GM21423 (cell line): ENCODE measurements around the gene MS4A14.
"Not testable (repeated sequence)": the region's sequence is repeated elsewhere in the genome, so short reads cannot be mapped to it uniquely, and the experiment has no call there.

Experiments used
- ATAC-seq: cut with Tn5 transposase; IDR thresholded peaks from one replicate; pipeline ENCODE4 v1.9.1; 2021; ENCODE audit warnings: mild to moderate bottlenecking, moderate library complexity; ENCODE audit not compliant: unreplicated experiment

The MS4A14 gene, protein sequence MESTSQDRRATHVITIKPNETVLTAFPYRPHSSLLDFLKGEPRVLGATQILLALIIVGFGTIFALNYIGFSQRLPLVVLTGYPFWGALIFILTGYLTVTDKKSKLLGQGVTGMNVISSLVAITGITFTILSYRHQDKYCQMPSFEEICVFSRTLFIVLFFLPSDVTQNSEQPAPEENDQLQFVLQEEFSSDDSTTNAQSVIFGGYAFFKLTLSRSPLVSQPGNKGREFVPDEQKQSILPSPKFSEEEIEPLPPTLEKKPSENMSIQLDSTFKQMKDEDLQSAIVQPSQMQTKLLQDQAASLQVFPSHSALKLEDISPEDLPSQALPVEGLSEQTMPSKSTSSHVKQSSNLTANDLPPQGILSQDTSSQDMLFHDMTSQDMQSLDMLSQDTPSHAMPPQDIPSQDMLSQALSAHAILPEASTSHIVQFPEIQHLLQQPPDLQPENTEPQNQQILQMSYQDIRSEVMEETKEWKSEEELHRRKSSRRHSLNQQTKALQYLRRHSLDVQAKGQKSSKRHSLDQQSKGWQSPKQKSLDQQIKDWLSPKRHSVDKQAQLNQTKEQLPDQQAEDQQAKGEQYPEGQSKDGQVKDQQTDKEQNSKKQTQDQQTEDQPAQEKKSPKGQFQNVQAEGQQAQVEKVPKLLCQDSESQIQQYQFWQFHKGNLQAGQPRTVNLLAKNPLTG

GRCh38 chr11:60396382-60396781, at the start of gene MS4A14:
MS4A14 (plus strand) TSS chr11:60396459; CDS start chr11:60396579, 120 bp downstream.
- no peak for ATAC-seq

DNA sequence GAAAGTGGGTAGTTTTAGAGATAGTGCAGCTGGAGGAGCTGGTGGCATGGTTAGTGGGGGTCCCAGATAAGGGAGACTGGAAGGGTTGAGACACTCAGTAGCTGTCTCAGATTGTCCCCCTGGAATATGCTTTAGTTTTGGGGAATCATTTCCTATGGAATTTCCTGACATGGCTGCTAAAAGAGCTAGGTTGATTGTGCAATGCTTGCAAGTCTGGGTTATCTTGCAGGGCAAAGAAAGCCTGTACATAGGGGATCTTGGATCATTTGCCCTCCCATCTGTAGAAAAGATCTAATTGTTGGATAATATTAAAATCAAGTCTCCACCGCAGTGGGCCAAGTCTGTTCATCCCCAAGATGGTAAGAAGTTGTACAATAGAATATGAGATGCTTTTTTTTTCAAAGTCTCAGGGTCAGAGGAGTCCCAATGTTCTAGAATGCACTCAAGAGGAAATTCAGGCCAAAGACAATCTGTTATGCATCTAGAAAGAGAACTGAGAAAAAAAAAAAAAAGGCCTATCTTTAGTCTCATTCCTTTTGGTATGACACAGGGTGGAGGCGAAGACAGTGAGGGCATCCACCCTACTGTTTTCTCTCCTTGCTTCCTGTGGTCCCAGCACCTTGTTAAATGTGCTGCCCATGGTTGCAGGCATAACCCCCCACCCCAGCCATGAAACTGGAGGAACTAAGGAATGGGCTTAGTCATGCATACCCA, 49.0 kb upstream of the MS4A14 start:
- ATAC-seq, result no peak

DNA sequence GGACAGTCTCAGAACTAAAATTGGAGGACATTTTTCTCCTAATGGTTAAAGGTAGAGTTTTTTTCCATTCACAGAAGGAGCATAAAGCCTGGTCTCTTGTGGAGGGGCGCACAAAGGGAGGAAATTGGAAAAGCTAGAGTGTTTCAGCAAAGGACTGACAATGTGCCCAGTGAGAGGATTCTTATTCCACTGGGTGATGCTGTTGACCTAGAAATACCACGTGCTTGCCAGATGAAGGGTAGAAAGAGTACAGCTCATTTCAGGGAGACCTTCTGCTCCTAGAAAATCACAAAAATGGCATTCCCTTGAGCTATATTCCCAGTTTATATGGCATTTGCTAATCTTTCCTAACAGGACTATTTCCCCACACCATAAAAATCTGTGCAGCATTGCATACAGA, 48.1 kb upstream of the MS4A14 start:
- no peak for ATAC-seq

- no peak for ATAC-seq
Measured at GRCh38 chr11:60349990-60350389, 46.3 kb upstream of the MS4A14 start.

- no peak for ATAC-seq
Measured at GRCh38 chr11:60357771-60358170, 38.5 kb upstream of the MS4A14 start.

- ATAC-seq, result no peak
Measured at GRCh38 chr11:60360621-60361020, 35.6 kb upstream of the MS4A14 start.

DNA sequence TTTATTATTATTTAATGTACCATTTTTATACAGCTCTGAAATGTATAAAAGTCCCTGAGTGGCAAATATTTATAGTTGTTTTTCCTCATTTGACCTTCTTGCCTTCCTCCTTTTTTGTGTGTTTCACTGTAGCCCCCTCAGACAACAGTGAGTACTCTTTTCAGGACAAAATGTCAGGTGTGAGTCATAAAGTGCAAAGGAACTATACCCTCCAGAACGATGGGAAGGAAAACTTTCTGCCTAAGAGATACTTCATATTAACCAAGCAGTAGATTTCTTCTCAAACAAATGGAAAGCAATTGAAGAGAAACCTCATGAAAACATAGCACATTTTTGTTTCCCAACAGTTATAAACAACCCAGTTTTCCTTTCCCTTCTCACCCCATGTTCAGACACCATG, 34.0 kb upstream of the MS4A14 start:
- no peak for ATAC-seq

DNA sequence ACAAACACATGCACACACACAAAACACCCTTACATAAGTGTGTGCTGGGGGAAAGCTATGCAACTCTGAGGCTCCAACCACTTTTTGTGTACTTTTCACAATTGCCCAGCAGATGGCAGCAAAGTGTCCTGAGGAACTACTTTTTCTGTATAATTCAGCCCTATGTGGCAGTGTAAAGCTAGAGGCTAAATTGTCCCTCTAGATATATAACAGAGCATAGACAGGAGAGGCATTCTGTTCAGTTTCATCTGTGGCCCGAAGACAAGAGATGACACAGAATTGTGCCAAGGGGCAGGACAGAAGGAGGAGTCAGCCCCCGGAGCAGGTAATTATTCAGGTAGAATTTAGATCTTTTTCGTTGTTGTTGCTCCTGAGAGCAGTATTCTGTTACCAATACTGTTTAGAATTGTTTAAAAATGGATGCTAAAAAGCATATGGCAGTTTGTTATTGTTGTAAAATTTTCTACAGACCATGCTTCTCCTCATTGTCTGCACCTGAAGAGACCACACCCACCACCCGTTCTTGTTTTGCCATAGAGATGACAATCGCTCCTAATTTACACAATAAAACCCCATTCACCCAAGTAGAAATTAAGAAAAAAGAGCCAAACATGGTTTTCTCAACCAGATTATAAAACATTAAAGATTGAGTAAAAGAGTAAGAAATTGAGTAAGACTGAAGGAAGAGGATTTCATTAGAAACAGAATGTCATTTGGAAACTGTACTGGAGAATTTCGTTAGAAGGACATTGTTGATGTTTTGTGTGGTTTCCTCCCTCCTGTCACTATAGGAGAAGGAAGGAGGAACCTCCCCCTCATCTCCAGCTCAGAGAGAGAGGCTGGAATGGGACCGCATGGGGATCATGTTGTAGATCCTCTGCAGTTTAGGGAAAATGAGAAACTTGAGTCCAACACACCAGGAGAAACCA, 32.5 kb upstream of the MS4A14 start:
- no peak for ATAC-seq

DNA sequence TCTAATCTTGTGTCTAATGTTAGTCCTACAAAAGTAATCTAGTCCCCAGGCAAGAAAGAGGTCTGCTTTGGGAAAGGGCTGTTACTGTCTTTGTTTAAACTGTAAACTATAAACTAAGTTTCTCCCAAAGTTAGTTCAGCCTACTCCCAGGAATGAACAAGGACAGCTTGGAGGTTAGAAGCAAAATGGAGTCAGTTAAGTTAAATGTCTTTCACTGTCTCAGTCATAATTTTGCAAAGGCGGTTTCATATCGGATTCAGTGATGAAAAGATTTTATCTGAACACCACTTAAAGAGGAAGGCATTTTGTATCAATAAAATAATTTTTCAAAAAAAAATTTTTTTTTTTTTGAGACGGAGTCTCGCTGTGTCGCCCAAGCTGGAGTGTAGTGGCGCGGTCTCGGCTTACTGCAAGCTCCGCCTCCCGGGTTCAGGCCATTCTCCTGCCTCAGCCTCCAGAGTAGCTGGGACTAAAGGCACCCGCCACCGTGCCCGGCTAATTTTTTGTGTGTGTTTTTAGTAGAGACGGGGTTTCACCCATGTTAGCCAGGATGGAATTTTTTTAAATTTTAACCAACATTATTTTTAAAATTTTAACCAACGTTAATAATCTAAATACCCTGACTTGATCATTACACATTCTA, 29.9 kb upstream of the MS4A14 start:
- not testable (repeated sequence) for ATAC-seq

GRCh38 chr11:60367009-60367408, 29.2 kb upstream of the MS4A14 start:
- peak; percentile 83 for ATAC-seq

DNA sequence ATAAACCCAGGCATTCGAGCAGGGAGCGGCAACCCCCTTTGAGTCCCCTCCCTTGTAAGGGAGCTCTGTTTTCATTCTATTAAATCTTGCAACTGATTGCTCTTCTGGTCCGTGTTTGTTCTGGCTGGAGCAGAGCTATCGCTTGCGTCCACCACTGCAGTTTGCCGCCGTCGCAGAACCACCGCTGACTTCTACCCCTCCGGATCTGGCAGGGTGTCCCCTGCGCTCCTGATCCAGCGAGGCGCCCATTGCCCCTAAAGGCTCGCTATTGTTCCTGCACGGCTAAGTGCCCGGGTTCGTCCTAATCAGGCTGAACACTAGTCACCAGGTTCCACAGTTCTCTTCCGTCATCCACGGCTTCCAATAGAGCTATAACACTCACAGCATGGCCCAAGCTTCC, 28.4 kb upstream of the MS4A14 start:
- no peak for ATAC-seq

DNA sequence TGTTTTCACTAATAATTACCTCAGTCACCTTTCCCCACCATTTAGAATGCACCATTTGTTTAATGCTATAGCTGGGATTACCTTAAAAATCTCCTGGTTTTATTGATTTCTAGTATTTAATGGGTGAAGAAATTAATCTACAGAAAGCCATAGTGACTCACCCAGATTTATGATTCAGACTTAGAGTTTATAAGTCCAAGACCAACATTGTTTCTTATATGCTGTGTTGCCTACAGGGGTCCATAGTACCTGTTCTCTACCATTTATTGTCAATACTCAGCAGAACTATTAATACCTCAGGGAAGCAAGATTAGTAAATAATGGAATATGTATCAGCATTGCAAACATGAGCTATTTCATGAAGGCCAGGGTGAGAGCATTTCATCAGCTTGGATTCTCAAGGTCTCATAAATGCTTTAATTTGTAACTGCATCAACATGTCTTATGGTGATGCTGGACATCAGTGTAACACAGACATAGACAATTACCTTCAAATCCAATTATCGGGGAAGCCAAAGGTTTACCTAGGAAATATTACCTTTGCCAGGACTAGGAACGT, 25.9 kb upstream of the MS4A14 start:
- ATAC-seq, result no peak

- no peak for ATAC-seq
Measured at GRCh38 chr11:60370811-60371298, 25.4 kb upstream of the MS4A14 start.

GRCh38 chr11:60371386-60371785, 24.9 kb upstream of the MS4A14 start:
- no peak for ATAC-seq

GRCh38 chr11:60371854-60372253, 24.4 kb upstream of the MS4A14 start:
- no peak for ATAC-seq

GRCh38 chr11:60372767-60373166, 23.5 kb upstream of the MS4A14 start:
- ATAC-seq, result no peak

- ATAC-seq, result no peak
Measured at GRCh38 chr11:60375316-60375715, 20.9 kb upstream of the MS4A14 start.

DNA sequence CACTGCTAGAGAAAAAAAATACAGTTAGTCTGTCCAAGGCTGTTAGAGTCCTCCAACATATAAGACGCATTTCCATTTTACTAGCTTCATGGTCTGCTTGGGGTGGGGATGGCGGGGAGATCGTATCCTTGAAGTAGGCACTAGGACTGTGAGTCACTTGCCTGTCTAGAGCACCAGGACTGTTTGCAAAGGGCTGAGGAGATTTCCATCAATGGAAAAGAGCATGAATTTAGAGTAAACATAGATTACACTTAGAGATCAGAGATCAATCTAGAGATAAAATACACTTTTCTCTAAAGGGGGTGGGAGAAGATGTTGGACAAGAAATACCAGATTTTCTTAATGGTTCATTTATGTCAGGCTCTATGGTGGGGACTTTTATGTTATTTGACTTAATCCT, 19.7 kb upstream of the MS4A14 start:
- no peak for ATAC-seq

DNA sequence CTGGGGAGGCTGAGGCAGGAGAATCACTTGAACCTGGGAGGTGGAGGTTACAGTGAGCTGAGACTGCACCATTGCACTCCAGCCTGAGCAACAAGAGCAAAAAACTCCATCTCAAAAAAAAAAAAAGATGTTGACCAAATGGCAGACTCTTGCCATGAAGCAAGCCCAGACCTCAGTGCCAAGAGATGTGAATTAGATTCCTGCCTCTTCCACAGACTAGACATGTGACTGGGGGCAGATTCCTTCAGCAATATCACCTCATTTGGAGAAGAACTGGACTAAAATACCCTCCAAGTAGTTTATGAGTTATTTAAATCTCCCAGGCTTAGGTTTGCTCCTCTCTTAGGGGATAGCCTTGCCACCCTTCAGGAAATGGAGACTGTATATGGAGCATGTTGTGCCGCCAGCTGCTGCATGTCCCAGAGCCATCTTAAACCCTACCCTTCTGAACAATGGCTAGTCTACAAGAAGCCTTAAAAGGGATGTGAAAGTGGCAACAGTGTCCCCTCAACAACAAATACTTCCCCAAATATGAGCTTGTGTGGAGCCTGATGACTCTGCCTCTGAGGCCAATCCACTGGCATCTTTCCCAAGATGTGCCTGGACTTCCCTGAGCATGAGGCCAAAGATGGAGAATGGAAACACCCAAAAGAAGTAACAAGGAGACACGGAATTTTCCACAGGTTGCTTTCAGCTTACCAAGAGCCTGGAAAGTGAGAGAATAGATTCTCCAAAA, 18.7 kb upstream of the MS4A14 start:
- peak; percentile 37 for ATAC-seq
